Suppressor macrophage (primary cell): ENCODE results near the gene DDX1.

Source experiments
- DNase-seq, 4 experiments: peaks; one replicate each; pipeline ENCODE4 v3.0.0-alpha.2; 2020 to 2022

The DDX1 gene

GRCh38 chr2:15647622-15648590 is 56.2 kb downstream of the DDX1 start:
- no peak for DNase-seq

GRCh38 chr2:15648593-15649525 is 57.2 kb downstream of the DDX1 start:
- DNase-seq = no peak

GRCh38 chr2:15649561-15650255 is 58.0 kb downstream of the DDX1 start:
- DNase-seq = no peak

- DNase-seq = no peak
Observed at GRCh38 chr2:15650616-15651366, 59.1 kb downstream of the DDX1 start.

- DNase-seq = no peak
Observed at GRCh38 chr2:15651367-15651727, 59.7 kb downstream of the DDX1 start.

GRCh38 chr2:15652252-15652651 is 60.6 kb downstream of the DDX1 start:
- no peak for DNase-seq

GRCh38 chr2:15652801-15653200 is 61.1 kb downstream of the DDX1 start:
- DNase-seq = no peak

- DNase-seq = no peak
Observed at GRCh38 chr2:15653806-15654726, 62.4 kb downstream of the DDX1 start.

GRCh38 chr2:15654727-15655073 is 63.0 kb downstream of the DDX1 start:
- no peak for DNase-seq

- DNase-seq = no peak
Observed at GRCh38 chr2:15655123-15655887, 63.6 kb downstream of the DDX1 start.

- DNase-seq = no peak
Observed at GRCh38 chr2:15656090-15656489, 64.4 kb downstream of the DDX1 start.

GRCh38 chr2:15657759-15658158 is 66.1 kb downstream of the DDX1 start:
- no peak for DNase-seq

GRCh38 chr2:15658911-15659310 is 67.2 kb downstream of the DDX1 start:
- DNase-seq = no peak

GRCh38 chr2:15660491-15661294 is 69.0 kb downstream of the DDX1 start:
- no peak for DNase-seq

- DNase-seq = no peak
Observed at GRCh38 chr2:15661295-15661569, 69.6 kb downstream of the DDX1 start.

GRCh38 chr2:15662026-15662425 is 70.4 kb downstream of the DDX1 start:
- DNase-seq = no peak

- DNase-seq = no peak
Observed at GRCh38 chr2:15662579-15662978, 70.9 kb downstream of the DDX1 start.

- DNase-seq = no peak
Observed at GRCh38 chr2:15663802-15664201, 72.1 kb downstream of the DDX1 start.

GRCh38 chr2:15664273-15665066 is 72.8 kb downstream of the DDX1 start:
- no peak for DNase-seq
